Effector memory CD4-positive, alpha-beta T cell (primary cell): ENCODE results near the gene OTOL1.
"Not testable (repeated sequence)": the region's sequence is repeated elsewhere in the genome, so short reads cannot be mapped to it uniquely, and the experiment has no call there.

Source experiments
- DNase-seq, 3 donors: peaks; one replicate each; pipeline ENCODE4 v3.0.0-alpha.2; 2020
- H3K27ac ChIP-seq: 2 replicates; pipeline ENCODE4 v1.7.0; 2013; ENCODE audit warnings: mild to moderate bottlenecking, low read length, moderate library complexity; ENCODE audit not compliant: insufficient read depth, poor library complexity, severe bottlenecking
- H3K27me3 ChIP-seq: replicated peaks from 2 replicates; pipeline ENCODE4 v1.7.0; 2013; ENCODE audit warnings: mild to moderate bottlenecking, low read length; ENCODE audit not compliant: insufficient read depth, control insufficient read depth, poor library complexity, severe bottlenecking
- H3K36me3 ChIP-seq: 2 replicates; pipeline ENCODE4 v1.7.0; 2013; ENCODE audit warnings: mild to moderate bottlenecking, low read length, moderate library complexity; ENCODE audit not compliant: control insufficient read depth, insufficient read depth
- H3K4me1 ChIP-seq: 2 replicates; pipeline ENCODE4 v1.7.0; 2013; ENCODE audit warnings: low read length, mild to moderate bottlenecking; ENCODE audit not compliant: control insufficient read depth, insufficient read depth, poor library complexity, severe bottlenecking
- H3K4me3 ChIP-seq: 2 replicates; pipeline ENCODE4 v1.7.0; 2013; ENCODE audit warnings: low read length, low read depth, mild to moderate bottlenecking; ENCODE audit not compliant: insufficient read depth, poor library complexity, severe bottlenecking
- H3K9me3 ChIP-seq: 2 replicates; pipeline ENCODE4 v1.7.0; 2013; ENCODE audit warnings: mild to moderate bottlenecking, low read length, moderate library complexity; ENCODE audit not compliant: control insufficient read depth

OTOL1 gene

GRCh38 chr3:161484226-161484625 is 12.4 kb upstream of the OTOL1 start:
- Histone ChIP-seq H3K4me1 (no peaks in the 10 kb centered on the region), H3K27ac (no peak overlapping the region), H3K9me3 (no peaks in the 10 kb centered on the region), H3K4me3 (no peak overlapping the region), H3K27me3 (no peaks in the 10 kb centered on the region), H3K36me3 (no peaks in the 10 kb centered on the region)
- DNase-seq: no peak

- not testable (repeated sequence) for H3K4me1 ChIP-seq, H3K27ac ChIP-seq, DNase-seq
These were observed 8.3 kb upstream of the OTOL1 start for GRCh38 chr3:161488284-161488683.

GRCh38 chr3:161489395-161489794 is 7.2 kb upstream of the OTOL1 start:
- Histone ChIP-seq H3K4me1 (no peaks in the 10 kb centered on the region), H3K27ac (no peak overlapping the region), H3K4me3 (no peak overlapping the region), H3K27me3 (no peaks in the 10 kb centered on the region), H3K9me3 (no peaks in the 10 kb centered on the region), H3K36me3 (no peaks in the 10 kb centered on the region)
- DNase-seq: no peak

More at GRCh38 chr3:161488284-161488683, 8.3 kb upstream of the OTOL1 start:
- H3K36me3 ChIP-seq, H3K9me3 ChIP-seq, H3K27me3 ChIP-seq, H3K4me3 ChIP-seq: not testable (repeated sequence)

- not testable (repeated sequence) for H3K36me3 ChIP-seq, H3K27ac ChIP-seq, H3K4me1 ChIP-seq, H3K9me3 ChIP-seq, H3K4me3 ChIP-seq, DNase-seq, H3K27me3 ChIP-seq
These were observed 5.8 kb upstream of the OTOL1 start for GRCh38 chr3:161490845-161491244.

- DNase-seq: no peak
- no peak overlapping the region for H3K27ac ChIP-seq
- no peaks in the 10 kb centered on the region for H3K27me3 ChIP-seq
- H3K4me3 ChIP-seq: no peak overlapping the region
- no peaks in the 10 kb centered on the region for H3K9me3 ChIP-seq
- H3K36me3 ChIP-seq: no peaks in the 10 kb centered on the region
- H3K4me1 ChIP-seq: no peaks in the 10 kb centered on the region
These were observed 1.8 kb downstream of the OTOL1 start for GRCh38 chr3:161498259-161498921.

GRCh38 chr3:161500068-161500796 is 3.6 kb downstream of the OTOL1 start:
- no peak for DNase-seq
- Histone ChIP-seq H3K27me3 (no peaks in the 10 kb centered on the region), H3K36me3 (no peaks in the 10 kb centered on the region)

GRCh38 chr3:161503271-161503670 is 6.7 kb downstream of the OTOL1 start:
- Histone ChIP-seq H3K36me3 (no peaks in the 10 kb centered on the region), H3K27me3 (no peaks in the 10 kb centered on the region), H3K27ac (no peak overlapping the region), H3K4me3 (no peak overlapping the region), H3K9me3 (no peaks in the 10 kb centered on the region), H3K4me1 (no peaks in the 10 kb centered on the region)
- DNase-seq: no peak

More at GRCh38 chr3:161500068-161500796, 3.6 kb downstream of the OTOL1 start:
- no peak overlapping the region for H3K27ac ChIP-seq
- no peaks in the 10 kb centered on the region for H3K4me1 ChIP-seq
- no peaks in the 10 kb centered on the region for H3K9me3 ChIP-seq
- no peak overlapping the region for H3K4me3 ChIP-seq

- H3K36me3 ChIP-seq: no peaks in the 10 kb centered on the region
- no peaks in the 10 kb centered on the region for H3K9me3 ChIP-seq
- no peaks in the 10 kb centered on the region for H3K27me3 ChIP-seq
- H3K4me3 ChIP-seq: no peak overlapping the region
- H3K27ac ChIP-seq: no peak overlapping the region
- DNase-seq: no peak
- H3K4me1 ChIP-seq: no peaks in the 10 kb centered on the region
These were observed 12.4 kb downstream of the OTOL1 start for GRCh38 chr3:161508852-161509477.

GRCh38 chr3:161510510-161511260 is 14.1 kb downstream of the OTOL1 start:
- DNase-seq: no peak
- no peak overlapping the region for H3K4me3 ChIP-seq
- no peaks in the 10 kb centered on the region for H3K9me3 ChIP-seq
- no peaks in the 10 kb centered on the region for H3K36me3 ChIP-seq
- H3K27ac ChIP-seq: no peak overlapping the region
- H3K4me1 ChIP-seq: no peaks in the 10 kb centered on the region
- H3K27me3 ChIP-seq: no peaks in the 10 kb centered on the region
